Naive thymus-derived CD8-positive, alpha-beta T cell (primary cell): ENCODE results near the gene ARHGAP35. TPM values are rescaled to one million over a fixed set of nuclear protein-coding genes. Genes with fewer than 3 reads are reported as not detected.
A peak's percentile ranks its signal among the peaks of the same experiment; 100 is the strongest.
"Not testable (repeated sequence)": the region's sequence is repeated elsewhere in the genome, so short reads cannot be mapped to it uniquely, and the experiment has no call there.

Source experiments
- ATAC-seq, 2 donors: fragments of 150-1000 bp; cut with Tn5 transposase in 1 of 2; sonication (Bioruptor Pico), chemical (Tn5 transposase) in 1 of 2; 1 replicate in 1 of 2; 2 replicates in 1 of 2; pipeline ENCODE4 v1.10.0; 2021; ENCODE audit warnings: mild to moderate bottlenecking in 2 of 2, moderate library complexity in 2 of 2
- POLR2A ChIA-PET: fragments of 350-600 bp; sonication (Branson Sonifier 250); formaldehyde crosslinking; loops from one replicate; lab custom pipeline; 2021; ENCODE audit warnings: antibody characterized with exemption; lab: Charles Lee
- DNase-seq, 10 donors: peaks; one replicate each; pipeline versions ENCODE4 v3.0.0 to v3.0.0-alpha.2; 2020 to 2022
- H3K27ac Mint-ChIP-seq, 10 donors: one replicate each; pipeline ENCODE4 v1.8.0; 2020 to 2022; ENCODE audit warnings: mild to moderate bottlenecking in 10 of 10, mixed read lengths in 10 of 10, moderate library complexity in 4 of 10, inconsistent platforms in 1 of 10
- H3K27me3 Mint-ChIP-seq, 5 donors: one replicate each; pipeline ENCODE4 v1.8.0; 2021 to 2022; ENCODE audit warnings: mixed read lengths in 5 of 5
- H3K36me3 Mint-ChIP-seq, 3 donors: one replicate each; pipeline ENCODE4 v1.8.0; 2020 to 2022; ENCODE audit warnings: mixed read lengths in 3 of 3, mild to moderate bottlenecking in 2 of 3, inconsistent platforms in 1 of 3
- H3K4me1 Mint-ChIP-seq, 4 donors: one replicate each; pipeline ENCODE4 v1.8.0; 2021 to 2022; ENCODE audit warnings: mixed read lengths in 4 of 4
- H3K4me3 Mint-ChIP-seq, 10 donors: one replicate each; pipeline ENCODE4 v1.8.0; 2020 to 2022; ENCODE audit warnings: mild to moderate bottlenecking in 10 of 10, mixed read lengths in 10 of 10, moderate library complexity in 6 of 10, inconsistent platforms in 1 of 10
- H3K9me3 Mint-ChIP-seq, 9 donors: one replicate each; pipeline ENCODE4 v1.8.0; 2020 to 2022; ENCODE audit warnings: mixed read lengths in 9 of 9, mild to moderate bottlenecking in 3 of 9, inconsistent platforms in 1 of 9, moderate library complexity in 1 of 9
- polyA plus RNA-seq, 3 donors: library from polyadenylated mRNA; unstranded; fragments of 300-500 nt; fragmentation: Illumina TruSeq; gene quantifications; one replicate each; pipeline ENCODE4 v1.2.3, GENCODE V29; 2021
- total RNA-seq, 8 experiments: library from RNA in 2 of 8; stranded (reverse) in 2 of 8; gene quantifications; one replicate each; pipeline ENCODE4 v1.2.3 and lab custom pipeline; 2021 to 2026

ARHGAP35 gene
- total and polyA plus RNA-seq, 5 experiments from 2014 or later: 2.0 to 27.3 (median 3.3) TPM

DNA sequence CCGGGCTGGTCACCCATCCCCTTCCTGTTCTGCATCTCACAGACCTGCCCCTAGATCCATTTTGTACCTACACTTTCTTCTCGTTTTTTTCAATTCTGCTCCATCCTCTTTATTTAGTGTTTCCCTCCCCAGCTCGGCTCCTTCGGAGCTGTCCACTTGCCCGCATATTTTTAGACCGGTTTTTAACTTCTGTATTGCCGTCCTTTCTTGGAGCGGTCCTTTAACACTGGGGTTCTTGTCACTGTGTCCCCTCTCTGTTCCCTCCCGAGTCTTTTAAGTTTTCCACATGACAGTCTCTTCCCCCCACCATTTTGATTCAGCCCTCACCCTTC lies 1.7 kb downstream of the ARHGAP35 start:
- ATAC-seq (no peak), DNase-seq (no peak)
- Mint-ChIP-seq H3K4me3 (no peak overlapping the region), H3K27ac (no peak overlapping the region), H3K27me3 (no peaks in the 10 kb centered on the region), H3K9me3 (peaks cover 0 to 1% (median 0%) of the 10 kb centered on the region in 9 donors), H3K36me3 (peaks cover 0 to 3% (median 0%) of the 10 kb centered on the region in 3 donors), H3K4me1 (peaks cover 5 to 29% (median 21%) of the 10 kb centered on the region in 4 donors)
- POLR2A ChIA-PET: interaction anchor here (1.8 kb wide), 1 partner anchor 251 kb away, joined by 5 read pairs; the partner anchor contains the start of gene ZC3H4

DNA sequence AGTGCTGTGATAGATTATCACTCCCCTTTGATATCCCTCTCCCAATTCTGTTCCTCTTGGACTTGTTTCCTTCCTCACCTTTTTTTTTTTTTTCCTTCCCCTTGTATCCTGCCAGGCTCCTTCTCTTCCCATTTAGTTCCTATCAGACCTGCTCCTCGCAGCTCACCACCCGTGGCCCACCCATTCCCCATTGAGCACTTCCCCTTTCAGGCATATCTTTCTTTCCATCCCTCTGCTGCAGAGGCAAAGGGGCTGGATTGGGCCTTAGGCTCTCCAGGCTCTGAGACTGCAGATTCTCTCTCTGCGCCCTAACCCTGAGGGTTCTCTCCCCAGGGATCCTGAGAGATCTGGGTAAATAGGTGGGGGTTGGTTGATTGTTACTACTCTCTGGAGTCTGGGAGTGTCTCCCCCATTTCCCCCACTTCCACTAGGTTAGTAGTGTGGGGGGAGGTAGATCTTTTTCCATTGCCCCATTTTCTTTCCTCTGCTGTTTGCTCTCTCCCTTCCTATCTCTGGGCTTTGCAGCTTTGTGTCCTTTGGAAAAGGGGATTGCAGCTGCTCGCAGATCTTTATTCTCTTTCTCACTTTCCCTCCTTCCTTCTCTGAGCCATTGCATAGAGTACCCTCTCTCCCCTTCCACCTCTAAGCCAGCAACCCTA lies 2.3 kb downstream of the ARHGAP35 start:
- POLR2A ChIA-PET: interaction anchor here (0.6 kb wide), 1 partner anchor 43 kb away, joined by 3 read pairs; no protein-coding TSS in a partner anchor
- DNase-seq: no peak
- no peak for ATAC-seq
- H3K27ac Mint-ChIP-seq: no peak overlapping the region
- peaks cover 5 to 33% (median 24%) of the 10 kb centered on the region in 4 donors for H3K4me1 Mint-ChIP-seq
- no peaks in the 10 kb centered on the region for H3K27me3 Mint-ChIP-seq
- H3K4me3 Mint-ChIP-seq: no peak overlapping the region
- peaks cover 0 to 3% (median 0%) of the 10 kb centered on the region in 3 donors for H3K36me3 Mint-ChIP-seq
- peaks cover 0 to 1% (median 0%) of the 10 kb centered on the region in 9 donors for H3K9me3 Mint-ChIP-seq

- ATAC-seq (no peak), DNase-seq (no peak)
- POLR2A ChIA-PET: interaction anchor here (0.6 kb wide), 1 partner anchor 42 kb away, joined by 3 read pairs; no protein-coding TSS in a partner anchor
- peaks cover 0 to 1% (median 0%) of the 10 kb centered on the region in 9 donors for H3K9me3 Mint-ChIP-seq
- H3K27ac Mint-ChIP-seq: no peak overlapping the region
- no peak overlapping the region for H3K4me3 Mint-ChIP-seq
- H3K27me3 Mint-ChIP-seq: no peaks in the 10 kb centered on the region
- H3K36me3 Mint-ChIP-seq: peaks cover 0 to 3% (median 0%) of the 10 kb centered on the region in 3 donors
- peaks cover 5 to 39% (median 26%) of the 10 kb centered on the region in 4 donors for H3K4me1 Mint-ChIP-seq
Measured at GRCh38 chr19:46863818-46864629, 3.2 kb downstream of the ARHGAP35 start.

DNA sequence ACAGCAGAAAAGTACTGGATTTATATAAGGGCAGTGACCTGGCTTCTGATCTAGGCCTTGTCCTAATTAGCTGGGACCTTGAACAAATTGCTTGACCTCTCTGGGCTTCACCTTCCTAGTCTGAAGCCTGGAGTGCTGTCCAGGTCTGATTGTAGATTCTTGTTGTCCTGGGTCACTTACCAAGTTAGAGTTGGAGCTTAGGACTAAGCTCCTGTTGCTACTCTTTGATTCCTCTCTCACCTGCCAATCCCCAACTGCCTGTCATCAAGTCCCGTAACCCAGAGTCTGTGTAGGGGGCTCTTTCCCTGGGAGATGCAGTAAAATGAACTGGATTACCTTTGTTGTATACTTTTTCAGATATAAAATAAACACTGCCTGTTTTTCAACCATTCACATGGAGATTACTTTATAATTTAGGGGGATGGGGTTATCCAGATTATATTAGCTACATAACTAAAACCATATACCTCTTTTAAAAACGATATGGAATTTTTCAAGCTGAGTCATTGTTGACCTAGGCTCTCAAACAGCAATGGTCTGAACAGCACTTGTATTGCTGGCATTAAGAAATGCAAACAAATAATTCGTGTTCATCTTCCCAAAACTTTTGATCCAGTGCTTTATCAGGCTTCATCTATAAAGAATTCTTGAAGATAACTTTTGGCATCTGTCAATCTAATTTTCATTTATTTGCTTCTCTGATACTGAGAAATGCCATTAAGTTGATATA lies 5.8 kb downstream of the ARHGAP35 start:
- no peak for ATAC-seq
- Mint-ChIP-seq H3K9me3 (no peaks in the 10 kb centered on the region), H3K27me3 (no peaks in the 10 kb centered on the region), H3K4me1 (peaks cover 6 to 35% (median 24%) of the 10 kb centered on the region in 4 donors), H3K27ac (peak overlapping the region in 5 of 10 donors; percentile 6 to 58 (median 49)), H3K4me3 (no peak overlapping the region), H3K36me3 (peaks cover 0 to 3% (median 0%) of the 10 kb centered on the region in 3 donors)
- DNase-seq: no peak
- POLR2A ChIA-PET: interaction anchor here (0.6 kb wide), 1 partner anchor 19 kb away, joined by 3 read pairs; no protein-coding TSS in a partner anchor

DNA sequence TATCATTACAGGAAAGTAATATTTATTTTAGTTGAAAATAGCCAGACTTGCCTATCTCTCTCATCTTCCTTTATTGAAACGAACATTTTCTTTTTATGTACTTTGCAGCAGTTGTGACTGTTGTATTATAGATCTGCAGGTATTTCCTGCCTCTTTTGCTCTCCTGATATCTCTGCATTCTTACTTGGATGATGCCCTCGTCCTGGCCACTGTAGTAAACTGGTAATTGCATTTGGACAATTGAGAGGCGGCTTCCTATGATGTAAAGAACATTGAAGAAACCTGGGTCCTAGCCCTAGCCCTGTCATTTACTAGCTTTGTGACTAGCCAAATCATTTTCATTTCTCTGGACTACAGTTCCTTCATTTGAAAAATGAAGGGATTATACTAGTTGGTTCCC lies 6.4 kb downstream of the ARHGAP35 start:
- no peaks in the 10 kb centered on the region for H3K27me3 Mint-ChIP-seq
- peaks cover 0 to 3% (median 0%) of the 10 kb centered on the region in 3 donors for H3K36me3 Mint-ChIP-seq
- POLR2A ChIA-PET: no interaction called here
- DNase-seq (no peak), ATAC-seq (no peak)
- no peak overlapping the region for H3K4me3 Mint-ChIP-seq
- no peaks in the 10 kb centered on the region for H3K9me3 Mint-ChIP-seq
- H3K4me1 Mint-ChIP-seq: peaks cover 8 to 35% (median 25%) of the 10 kb centered on the region in 4 donors
- peak overlapping the region in 4 of 10 donors; percentile 11 to 58 (median 36) for H3K27ac Mint-ChIP-seq

DNA sequence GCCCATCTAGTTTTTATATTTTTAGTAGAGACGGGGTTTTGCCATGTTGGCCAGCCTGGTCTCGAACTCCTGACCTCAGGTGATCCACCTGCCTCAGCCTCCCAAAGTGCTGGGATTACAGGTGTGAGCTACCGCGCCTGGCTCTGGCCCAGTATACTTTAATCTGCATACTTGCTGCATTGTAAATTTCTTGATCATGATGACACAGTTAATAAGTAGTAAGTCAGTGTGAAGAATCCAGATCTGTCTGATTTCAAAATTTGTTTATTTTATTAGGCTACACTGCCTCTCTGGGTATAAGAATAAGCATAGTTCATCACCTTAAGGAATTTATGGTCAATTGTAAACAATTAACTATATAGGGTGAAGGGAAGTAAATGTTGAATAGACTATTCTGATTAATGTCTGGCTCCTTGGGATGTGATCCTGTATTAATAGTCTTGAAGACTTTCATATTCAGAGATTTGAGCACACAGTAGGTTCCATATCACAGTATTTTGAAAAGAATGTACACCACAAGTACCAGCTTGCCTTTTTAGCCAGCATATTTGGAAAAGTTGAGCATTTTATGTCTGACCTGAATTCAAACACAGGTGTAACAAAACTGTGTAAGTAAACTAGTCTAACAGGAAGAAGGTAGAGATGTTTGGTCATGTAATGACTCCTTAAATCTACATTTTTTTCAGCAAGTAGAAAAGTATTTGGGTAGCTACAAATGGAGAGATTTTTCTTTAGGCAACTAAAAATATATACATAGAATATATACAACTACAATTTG lies 7.4 kb downstream of the ARHGAP35 start:
- DNase-seq: no peak
- H3K27me3 Mint-ChIP-seq: no peaks in the 10 kb centered on the region
- peaks cover 8 to 37% (median 25%) of the 10 kb centered on the region in 4 donors for H3K4me1 Mint-ChIP-seq
- H3K9me3 Mint-ChIP-seq: no peaks in the 10 kb centered on the region
- ATAC-seq: no peak
- H3K27ac Mint-ChIP-seq: peak overlapping the region in 6 of 10 donors; percentile 26 to 58 (median 46)
- POLR2A ChIA-PET: interaction anchor here (0.7 kb wide), 1 partner anchor 388 kb away, joined by 4 read pairs; the partner anchor contains the start of gene CCDC9
- H3K36me3 Mint-ChIP-seq: peaks cover 0 to 6% (median 0%) of the 10 kb centered on the region in 3 donors
- peak overlapping the region in 1 of 10 donors; percentile 2 for H3K4me3 Mint-ChIP-seq

DNA sequence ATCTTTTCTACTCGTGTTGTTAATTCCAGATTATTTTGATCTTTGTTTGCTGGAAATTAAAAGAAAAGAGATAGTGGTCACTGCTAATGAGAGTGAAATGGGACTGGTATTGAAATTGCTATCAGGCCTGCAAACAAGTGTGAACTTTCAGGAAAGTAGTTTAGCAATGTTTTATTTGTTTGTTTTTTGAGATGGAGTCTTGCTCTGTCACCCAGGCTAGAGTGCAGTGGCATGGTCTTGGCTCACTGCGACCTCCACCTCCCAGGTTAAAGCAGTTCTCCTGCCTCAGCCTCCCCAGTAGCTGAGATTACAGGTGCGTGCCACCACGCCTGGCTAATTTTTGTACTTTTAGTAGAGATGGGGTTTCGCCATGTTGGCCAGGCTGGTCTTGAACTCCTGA lies 10.4 kb downstream of the ARHGAP35 start:
- H3K27ac Mint-ChIP-seq, H3K4me3 Mint-ChIP-seq, DNase-seq, H3K9me3 Mint-ChIP-seq, H3K36me3 Mint-ChIP-seq, H3K27me3 Mint-ChIP-seq, POLR2A ChIA-PET, ATAC-seq: not testable (repeated sequence)
- peaks cover 11 to 34% (median 17%) of the 10 kb centered on the region in 4 donors for H3K4me1 Mint-ChIP-seq

GRCh38 chr19:46872967-46873366 lies 12.2 kb downstream of the ARHGAP35 start:
- DNase-seq: no peak
- no peaks in the 10 kb centered on the region for H3K27me3 Mint-ChIP-seq
- no peak overlapping the region for H3K27ac Mint-ChIP-seq

GRCh38 chr19:46875234-46875633 lies 14.4 kb downstream of the ARHGAP35 start:
- no peak for ATAC-seq
- Mint-ChIP-seq H3K4me1 (peaks cover 0 to 11% (median 5%) of the 10 kb centered on the region in 4 donors), H3K27me3 (no peaks in the 10 kb centered on the region), H3K9me3 (no peaks in the 10 kb centered on the region), H3K4me3 (no peak overlapping the region), H3K27ac (no peak overlapping the region), H3K36me3 (peaks cover 0 to 10% (median 0%) of the 10 kb centered on the region in 3 donors)
- no peak for DNase-seq
- POLR2A ChIA-PET: no interaction called here

More at GRCh38 chr19:46872967-46873366, 12.2 kb downstream of the ARHGAP35 start:
- no peak for ATAC-seq
- no peaks in the 10 kb centered on the region for H3K9me3 Mint-ChIP-seq
- peaks cover 4 to 18% (median 9%) of the 10 kb centered on the region in 4 donors for H3K4me1 Mint-ChIP-seq
- H3K36me3 Mint-ChIP-seq: peaks cover 0 to 8% (median 0%) of the 10 kb centered on the region in 3 donors
- POLR2A ChIA-PET: no interaction called here
- H3K4me3 Mint-ChIP-seq: no peak overlapping the region

- POLR2A ChIA-PET: no interaction called here
- no peak for ATAC-seq
- H3K4me3 Mint-ChIP-seq: no peak overlapping the region
- no peaks in the 10 kb centered on the region for H3K9me3 Mint-ChIP-seq
- H3K36me3 Mint-ChIP-seq: peaks cover 0 to 11% (median 0%) of the 10 kb centered on the region in 3 donors
- DNase-seq: no peak
- H3K27me3 Mint-ChIP-seq: no peaks in the 10 kb centered on the region
- H3K27ac Mint-ChIP-seq: peak overlapping the region in 1 of 10 donors; percentile 66
- H3K4me1 Mint-ChIP-seq: peaks cover 0 to 11% (median 5%) of the 10 kb centered on the region in 4 donors
Measured at GRCh38 chr19:46875657-46876056, 14.9 kb downstream of the ARHGAP35 start.

DNA sequence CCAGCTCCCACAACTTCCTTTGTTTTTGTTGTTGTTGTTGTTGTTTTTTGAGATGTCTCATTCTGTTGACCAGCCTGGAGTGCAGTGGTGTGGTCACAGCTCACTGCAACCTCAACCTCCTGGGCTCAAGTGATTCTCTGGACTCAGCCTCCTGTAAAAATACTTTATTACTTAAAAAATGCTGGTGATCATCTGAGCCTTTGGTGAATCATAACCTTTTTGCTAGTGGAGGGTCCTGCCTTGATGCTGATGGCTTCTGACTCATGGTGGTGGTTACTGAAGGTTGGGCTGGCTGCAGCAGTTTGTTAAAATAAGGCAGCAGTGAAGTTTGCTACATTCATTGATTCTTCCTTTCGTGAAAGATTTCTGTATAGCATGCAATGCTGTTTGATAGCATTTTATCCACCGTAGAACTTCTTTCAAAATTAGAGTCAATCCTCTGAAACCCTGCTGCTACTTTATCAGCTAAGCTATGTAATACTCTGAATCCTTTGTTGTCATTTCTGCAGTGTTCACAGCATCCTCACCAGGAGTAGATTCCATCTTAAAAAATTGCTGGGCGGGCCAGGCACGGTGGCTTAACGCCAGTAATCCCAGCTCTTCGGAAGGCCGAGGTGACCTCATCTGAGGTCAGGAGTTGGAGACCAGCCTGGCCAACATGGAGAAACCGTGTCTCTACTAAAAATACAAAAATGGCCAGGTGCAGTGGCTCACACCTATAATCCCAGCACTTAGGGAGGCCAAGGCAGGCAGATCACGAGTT lies 18.0 kb downstream of the ARHGAP35 start:
- H3K4me1 Mint-ChIP-seq: peaks cover 6 to 14% (median 9%) of the 10 kb centered on the region in 4 donors
- peak overlapping the region in 3 of 10 donors; percentile 37 to 63 (median 45) for H3K27ac Mint-ChIP-seq
- no peak for DNase-seq
- ATAC-seq: no peak
- POLR2A ChIA-PET: interaction anchor here (0.8 kb wide), 1 partner anchor 24 kb away, joined by 3 read pairs; no protein-coding TSS in a partner anchor
- no peaks in the 10 kb centered on the region for H3K9me3 Mint-ChIP-seq
- H3K36me3 Mint-ChIP-seq: peaks cover 0 to 9% (median 2%) of the 10 kb centered on the region in 3 donors
- H3K27me3 Mint-ChIP-seq: no peaks in the 10 kb centered on the region
- H3K4me3 Mint-ChIP-seq: no peak overlapping the region
